ENCODE data around the gene PAPLN. TPM values are rescaled to one million over a fixed set of nuclear protein-coding genes. Genes with fewer than 3 reads are reported as not detected.

PAPLN gene
- polyA plus RNA-seq, 1 donor = 69.1 TPM

- peaks cover 66% of the 10 kb centered on the region for H3K36me3 ChIP-seq (ENCODE audit: control insufficient read depth, insufficient read depth, low read length)
These were observed 30.2 kb downstream of the PAPLN start for GRCh38 chr14:73267474-73267873.

GRCh38 chr14:73269729-73270531 is 32.6 kb downstream of the PAPLN start:
- Histone ChIP-seq H3K4me3 (ENCODE audit: low read length) (peak overlapping the region; percentile 11), H3K27me3 (ENCODE audit: control insufficient read depth, insufficient read depth, low read length) (no peaks in the 10 kb centered on the region), H3K36me3 (ENCODE audit: control insufficient read depth, insufficient read depth, low read length) (peaks cover 69% of the 10 kb centered on the region), H3K4me1 (ENCODE audit: control insufficient read depth, insufficient read depth, low read length) (peaks cover 5% of the 10 kb centered on the region), H3K27ac (ENCODE audit: low read length) (no peak overlapping the region), H3K9me3 (ENCODE audit: control insufficient read depth, low read depth, low read length) (no peaks in the 10 kb centered on the region)
- no CpG with 5 or more reads among the region's 48 CpGs for WGBS (ENCODE audit: insufficient coverage, low lambda C conversion rate)
- peak in 1 of 2 donors; percentile 36 for DNase-seq

More at GRCh38 chr14:73267474-73267873, 30.2 kb downstream of the PAPLN start:
- no peak overlapping the region for H3K27ac ChIP-seq (ENCODE audit: low read length)
- H3K9me3 ChIP-seq (ENCODE audit: control insufficient read depth, low read depth, low read length) = no peaks in the 10 kb centered on the region
- H3K4me3 ChIP-seq (ENCODE audit: low read length) = no peak overlapping the region
- no peak for DNase-seq
- H3K4me1 ChIP-seq (ENCODE audit: control insufficient read depth, insufficient read depth, low read length) = peaks cover 24% of the 10 kb centered on the region
- H3K27me3 ChIP-seq (ENCODE audit: control insufficient read depth, insufficient read depth, low read length) = no peaks in the 10 kb centered on the region
- WGBS (ENCODE audit: insufficient coverage, low lambda C conversion rate) = no CpG with 5 or more reads among the region's 6 CpGs

- no peaks in the 10 kb centered on the region for H3K9me3 ChIP-seq (ENCODE audit: control insufficient read depth, low read depth, low read length)
- H3K36me3 ChIP-seq (ENCODE audit: control insufficient read depth, insufficient read depth, low read length) = peaks cover 66% of the 10 kb centered on the region
- no peak overlapping the region for H3K27ac ChIP-seq (ENCODE audit: low read length)
- WGBS (ENCODE audit: insufficient coverage, low lambda C conversion rate) = no CpG with 5 or more reads among the region's 6 CpGs
- H3K4me3 ChIP-seq (ENCODE audit: low read length) = no peak overlapping the region
- DNase-seq = no peak
- no peaks in the 10 kb centered on the region for H3K27me3 ChIP-seq (ENCODE audit: control insufficient read depth, insufficient read depth, low read length)
- no peaks in the 10 kb centered on the region for H3K4me1 ChIP-seq (ENCODE audit: control insufficient read depth, insufficient read depth, low read length)
These were observed 35.1 kb downstream of the PAPLN start for GRCh38 chr14:73272393-73272792.

GRCh38 chr14:73273799-73274198 is 36.5 kb downstream of the PAPLN start:
- no peak for DNase-seq
- H3K27ac ChIP-seq (ENCODE audit: low read length) = no peak overlapping the region
- H3K4me1 ChIP-seq (ENCODE audit: control insufficient read depth, insufficient read depth, low read length) = no peaks in the 10 kb centered on the region
- H3K36me3 ChIP-seq (ENCODE audit: control insufficient read depth, insufficient read depth, low read length) = peaks cover 63% of the 10 kb centered on the region
- no peaks in the 10 kb centered on the region for H3K9me3 ChIP-seq (ENCODE audit: control insufficient read depth, low read depth, low read length)
- H3K4me3 ChIP-seq (ENCODE audit: low read length) = no peak overlapping the region
- H3K27me3 ChIP-seq (ENCODE audit: control insufficient read depth, insufficient read depth, low read length) = no peaks in the 10 kb centered on the region
- no CpG with 5 or more reads among the region's 4 CpGs for WGBS (ENCODE audit: insufficient coverage, low lambda C conversion rate)

- WGBS (ENCODE audit: insufficient coverage, low lambda C conversion rate) = no CpG with 5 or more reads among the region's 7 CpGs
- Histone ChIP-seq H3K27me3 (ENCODE audit: control insufficient read depth, insufficient read depth, low read length) (no peaks in the 10 kb centered on the region), H3K9me3 (ENCODE audit: control insufficient read depth, low read depth, low read length) (no peaks in the 10 kb centered on the region), H3K36me3 (ENCODE audit: control insufficient read depth, insufficient read depth, low read length) (peaks cover 68% of the 10 kb centered on the region), H3K4me3 (ENCODE audit: low read length) (no peak overlapping the region), H3K4me1 (ENCODE audit: control insufficient read depth, insufficient read depth, low read length) (no peaks in the 10 kb centered on the region), H3K27ac (ENCODE audit: low read length) (no peak overlapping the region)
- DNase-seq = no peak
These were observed 39.5 kb downstream of the PAPLN start for GRCh38 chr14:73276836-73277235.

GRCh38 chr14:73277376-73277775 is 40.1 kb downstream of the PAPLN start:
- Histone ChIP-seq H3K4me1 (ENCODE audit: control insufficient read depth, insufficient read depth, low read length) (no peaks in the 10 kb centered on the region), H3K9me3 (ENCODE audit: control insufficient read depth, low read depth, low read length) (no peaks in the 10 kb centered on the region), H3K4me3 (ENCODE audit: low read length) (no peak overlapping the region), H3K27me3 (ENCODE audit: control insufficient read depth, insufficient read depth, low read length) (no peaks in the 10 kb centered on the region), H3K36me3 (ENCODE audit: control insufficient read depth, insufficient read depth, low read length) (peaks cover 71% of the 10 kb centered on the region), H3K27ac (ENCODE audit: low read length) (no peak overlapping the region)
- no CpG with 5 or more reads among the region's 2 CpGs for WGBS (ENCODE audit: insufficient coverage, low lambda C conversion rate)
- DNase-seq = no peak

GRCh38 chr14:73280903-73281302 is 43.6 kb downstream of the PAPLN start:
- Histone ChIP-seq H3K27me3 (ENCODE audit: control insufficient read depth, insufficient read depth, low read length) (no peaks in the 10 kb centered on the region), H3K9me3 (ENCODE audit: control insufficient read depth, low read depth, low read length) (no peaks in the 10 kb centered on the region), H3K4me1 (ENCODE audit: control insufficient read depth, insufficient read depth, low read length) (no peaks in the 10 kb centered on the region), H3K4me3 (ENCODE audit: low read length) (no peak overlapping the region), H3K27ac (ENCODE audit: low read length) (no peak overlapping the region), H3K36me3 (ENCODE audit: control insufficient read depth, insufficient read depth, low read length) (peaks cover 78% of the 10 kb centered on the region)
- no peak for DNase-seq
- WGBS (ENCODE audit: insufficient coverage, low lambda C conversion rate) = no CpG with 5 or more reads among the region's 5 CpGs

- 20% methylated on average over 1 of the region's 12 CpGs for WGBS (ENCODE audit: insufficient coverage, low lambda C conversion rate)
- Histone ChIP-seq H3K27ac (ENCODE audit: low read length) (no peak overlapping the region), H3K4me3 (ENCODE audit: low read length) (no peak overlapping the region), H3K4me1 (ENCODE audit: control insufficient read depth, insufficient read depth, low read length) (no peaks in the 10 kb centered on the region), H3K9me3 (ENCODE audit: control insufficient read depth, low read depth, low read length) (no peaks in the 10 kb centered on the region), H3K36me3 (ENCODE audit: control insufficient read depth, insufficient read depth, low read length) (peaks cover 70% of the 10 kb centered on the region), H3K27me3 (ENCODE audit: control insufficient read depth, insufficient read depth, low read length) (no peaks in the 10 kb centered on the region)
- DNase-seq = no peak
These were observed 46.5 kb downstream of the PAPLN start for GRCh38 chr14:73283608-73284379.

GRCh38 chr14:73285979-73286378 is 48.7 kb downstream of the PAPLN start:
- no peak overlapping the region for H3K27ac ChIP-seq (ENCODE audit: low read length)
- no peak for DNase-seq
- no peaks in the 10 kb centered on the region for H3K4me1 ChIP-seq (ENCODE audit: control insufficient read depth, insufficient read depth, low read length)
- peaks cover 61% of the 10 kb centered on the region for H3K36me3 ChIP-seq (ENCODE audit: control insufficient read depth, insufficient read depth, low read length)
- WGBS (ENCODE audit: insufficient coverage, low lambda C conversion rate) = no CpG with 5 or more reads among the region's 1 CpG
- H3K27me3 ChIP-seq (ENCODE audit: control insufficient read depth, insufficient read depth, low read length) = no peaks in the 10 kb centered on the region
- no peaks in the 10 kb centered on the region for H3K9me3 ChIP-seq (ENCODE audit: control insufficient read depth, low read depth, low read length)
- no peak overlapping the region for H3K4me3 ChIP-seq (ENCODE audit: low read length)

- WGBS (ENCODE audit: insufficient coverage, low lambda C conversion rate) = 60% methylated on average over 1 of the region's 2 CpGs
- H3K36me3 ChIP-seq (ENCODE audit: control insufficient read depth, insufficient read depth, low read length) = peaks cover 55% of the 10 kb centered on the region
- DNase-seq = no peak
These were observed 49.3 kb downstream of the PAPLN start for GRCh38 chr14:73286598-73286997.

More at GRCh38 chr14:73286598-73286997, 49.3 kb downstream of the PAPLN start:
- H3K27me3 ChIP-seq (ENCODE audit: control insufficient read depth, insufficient read depth, low read length) = no peaks in the 10 kb centered on the region
- H3K4me3 ChIP-seq (ENCODE audit: low read length) = no peak overlapping the region
- H3K27ac ChIP-seq (ENCODE audit: low read length) = no peak overlapping the region
- H3K4me1 ChIP-seq (ENCODE audit: control insufficient read depth, insufficient read depth, low read length) = no peaks in the 10 kb centered on the region
- H3K9me3 ChIP-seq (ENCODE audit: control insufficient read depth, low read depth, low read length) = no peaks in the 10 kb centered on the region
